Urothelium cell line (cell line): ENCODE measurements around the gene KLF11.

ENCODE experiments used
- DNase-seq: peaks from one replicate; pipeline ENCODE4 v3.0.0; 2011; ENCODE audit warnings: low spot score, mixed read lengths
- FAIRE-seq: peaks from 2 replicates; lab custom pipeline; 2011; peaks lifted over from hg19 to GRCh38; lab: Jason Lieb, UNC

Gene KLF11

DNA sequence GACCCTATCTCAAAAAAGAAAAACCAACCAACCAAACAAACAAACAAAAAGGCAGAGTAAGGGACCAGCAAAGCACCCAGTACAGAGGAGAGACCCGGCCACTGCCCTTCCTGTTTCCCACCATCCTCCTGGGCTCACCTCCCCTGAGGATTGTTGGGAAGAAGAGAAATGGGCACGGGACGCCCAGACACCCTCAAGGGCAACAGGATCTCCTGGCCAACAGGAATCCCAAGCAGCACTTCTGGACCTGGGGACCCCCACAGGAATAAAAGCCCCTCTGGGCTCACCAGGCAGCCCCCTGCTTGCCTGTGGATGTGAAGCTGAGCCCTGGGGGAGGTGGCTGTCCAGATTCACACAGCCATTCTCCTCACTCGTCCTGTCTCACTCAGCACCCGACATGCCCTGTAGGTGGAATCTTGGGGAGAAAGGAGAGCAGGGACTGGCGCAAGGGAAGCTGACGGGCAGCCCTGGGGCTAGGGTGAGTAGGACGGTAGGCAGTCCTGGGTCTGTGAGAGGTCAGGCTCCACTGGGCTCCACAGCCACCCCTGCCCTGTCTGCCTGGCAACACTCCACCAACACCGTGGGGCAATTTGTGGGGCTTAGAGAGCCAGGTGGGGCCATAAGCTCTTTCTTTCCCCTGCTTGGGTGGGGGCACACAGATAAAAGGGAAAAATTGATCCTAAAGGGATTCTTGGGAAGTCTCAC, 18.0 kb downstream of the KLF11 start:
- peak; percentile 59 for FAIRE-seq

DNA sequence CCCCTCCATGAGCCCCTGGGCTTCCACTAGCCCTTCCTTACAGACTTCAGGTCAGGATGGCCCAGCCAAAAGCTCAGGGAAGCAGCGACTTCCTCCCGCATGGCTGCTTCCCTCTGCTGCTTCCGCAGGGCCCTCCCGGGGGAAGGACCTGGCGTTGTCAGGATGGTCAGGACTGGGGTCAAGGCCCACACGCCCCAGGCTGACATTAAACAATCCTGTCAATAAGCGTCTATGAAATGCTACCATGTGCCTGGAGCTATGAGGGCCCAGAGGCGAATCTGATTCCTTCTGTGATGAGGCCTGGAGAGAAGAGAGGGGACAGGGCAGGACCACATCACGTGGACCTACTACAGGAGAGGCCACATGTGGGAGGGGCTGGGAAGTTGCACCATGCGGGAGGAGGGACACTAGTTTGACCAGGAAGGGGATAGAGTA, 19.6 kb downstream of the KLF11 start:
- no peak for DNase-seq
- peak; percentile 5 for FAIRE-seq

More for the DNA sequence above, 18.0 kb downstream of the KLF11 start:
- DNase-seq: no peak

DNA sequence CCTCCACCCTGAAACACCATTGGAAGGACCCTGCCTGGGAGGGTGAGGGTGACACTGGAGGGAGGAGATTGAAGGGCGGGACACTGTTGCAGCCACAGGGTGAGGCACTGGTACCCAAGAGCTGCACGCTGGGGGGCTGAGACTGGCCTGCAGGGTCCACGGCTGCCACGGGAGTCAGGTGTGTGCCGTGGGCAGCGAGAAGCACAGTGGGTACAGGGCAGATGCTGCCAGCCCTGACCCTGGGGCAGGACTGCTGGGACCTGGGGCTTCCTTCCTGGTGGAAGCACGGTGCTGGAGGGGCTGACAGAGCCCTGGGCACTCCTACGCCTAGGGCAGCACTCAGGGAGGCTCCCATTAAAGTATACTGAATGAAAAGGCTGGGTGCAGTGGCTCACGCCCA, 20.2 kb downstream of the KLF11 start:
- FAIRE-seq (no peak), DNase-seq (no peak)

DNA sequence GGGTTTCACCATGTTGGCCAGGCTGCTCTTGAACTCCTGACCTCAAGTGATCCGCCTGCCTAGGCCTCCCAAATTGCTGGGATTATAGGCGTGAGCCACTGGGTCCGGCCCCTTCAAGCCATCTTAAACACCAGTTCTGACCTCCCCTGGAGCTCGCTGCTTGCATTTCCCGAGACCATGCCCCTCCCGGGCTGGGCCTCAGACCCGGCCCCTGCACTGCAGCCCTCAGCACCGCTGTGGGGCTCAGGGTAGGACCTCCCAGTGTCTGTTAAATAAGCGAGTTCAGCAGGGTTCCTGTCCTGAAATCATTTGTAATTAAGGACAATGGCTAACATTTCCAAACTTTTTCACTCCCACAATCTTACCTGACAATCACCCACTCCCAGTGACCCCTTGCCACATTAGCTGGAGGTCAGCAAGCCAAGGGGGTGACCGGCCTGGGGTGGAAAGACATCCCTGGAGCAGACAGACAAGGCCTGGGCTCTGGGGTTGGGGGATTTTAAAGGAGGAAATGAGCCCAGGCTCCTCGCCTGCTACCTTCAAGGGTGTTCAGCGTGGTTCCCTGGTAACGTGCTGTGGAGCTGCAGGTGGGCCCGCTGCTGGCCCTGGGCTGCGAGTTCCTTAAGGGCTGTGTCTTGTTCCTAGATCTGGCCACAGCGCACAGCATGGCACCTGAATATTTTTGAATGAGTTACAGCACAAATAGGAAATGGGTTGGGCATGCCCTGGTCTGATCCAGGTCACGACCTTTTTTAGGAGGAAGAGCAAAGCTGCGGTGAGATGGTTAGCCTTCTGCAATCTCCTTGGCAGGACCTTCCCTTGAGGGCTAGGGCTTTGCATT, 21.8 kb downstream of the KLF11 start:
- FAIRE-seq: no peak
- DNase-seq: no peak

DNA sequence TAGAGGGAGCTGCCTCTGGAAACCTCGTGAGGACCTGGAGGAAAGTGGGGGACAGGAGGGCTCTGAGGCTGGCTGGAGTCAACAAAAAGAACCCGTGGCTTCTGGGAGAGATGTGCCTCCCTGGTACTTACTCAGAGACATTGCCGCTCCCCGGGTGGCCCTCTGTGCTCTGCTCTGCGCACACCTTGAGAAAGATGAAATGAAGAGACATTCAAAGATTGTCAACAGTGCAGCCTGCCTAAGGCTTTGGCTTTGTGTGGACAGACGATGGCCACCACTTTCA, 22.4 kb downstream of the KLF11 start:
- DNase-seq (no peak), FAIRE-seq (no peak)

DNA sequence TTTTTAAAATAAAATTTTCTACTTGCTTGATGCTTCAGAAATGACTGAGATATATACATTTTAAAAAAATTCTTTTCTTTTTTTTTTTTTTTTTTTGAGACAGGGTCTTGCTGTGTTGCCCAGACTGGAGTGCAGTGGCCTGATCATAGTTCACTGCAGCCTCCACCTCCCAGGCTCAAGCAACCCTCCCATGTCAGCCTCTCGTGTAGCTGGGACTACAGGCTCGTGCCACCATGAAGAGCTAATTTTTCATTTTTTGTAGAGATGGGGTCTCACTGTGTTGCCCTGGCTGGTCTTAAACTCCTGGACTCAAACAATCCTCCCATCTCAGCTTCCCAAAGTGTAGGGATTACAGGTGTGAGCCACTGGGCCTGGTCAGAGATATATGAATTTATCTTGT, 24.0 kb downstream of the KLF11 start:
- DNase-seq (no peak), FAIRE-seq (no peak)

DNA sequence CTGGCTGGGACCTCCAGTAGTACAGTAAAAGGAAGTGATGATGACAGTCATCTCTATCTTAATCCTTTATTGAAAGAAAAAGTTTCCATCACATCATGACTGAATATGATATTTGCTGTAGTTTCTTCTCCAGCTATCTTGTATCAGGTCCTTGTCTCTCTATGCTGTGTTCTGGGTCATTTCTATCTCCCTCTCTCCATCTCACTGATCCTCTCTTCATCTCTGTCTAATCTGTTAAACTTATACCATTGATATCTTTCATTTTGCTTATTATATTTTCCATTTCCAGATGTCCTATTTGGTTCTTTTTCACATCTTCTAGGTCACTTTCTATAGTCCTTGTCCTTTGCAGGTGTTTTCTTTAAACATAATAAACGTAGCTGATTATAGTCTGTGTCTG, 24.5 kb downstream of the KLF11 start:
- no peak for DNase-seq

DNA sequence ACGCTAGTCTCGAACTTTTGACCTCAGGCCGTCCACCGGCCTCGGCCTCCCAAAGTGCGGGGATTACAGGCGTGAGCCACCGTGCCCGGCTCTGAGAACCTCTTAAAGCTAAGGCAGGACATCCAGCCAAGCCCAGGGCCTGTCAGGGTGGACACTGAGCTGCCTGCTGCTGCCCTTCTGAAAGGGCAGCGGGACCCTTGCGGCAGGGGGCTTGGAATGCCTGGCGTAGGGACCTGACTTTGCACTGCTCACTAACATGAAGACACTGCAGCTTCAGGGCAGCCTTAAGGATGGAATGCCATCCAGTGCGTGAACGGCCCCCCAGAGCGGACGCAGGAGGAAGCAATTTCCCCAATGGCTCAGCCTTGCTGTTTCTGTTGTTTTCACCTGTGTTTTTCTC, 27.8 kb downstream of the KLF11 start:
- FAIRE-seq (no peak), DNase-seq (no peak)

More for the DNA sequence above, 24.5 kb downstream of the KLF11 start:
- no peak for FAIRE-seq

DNA sequence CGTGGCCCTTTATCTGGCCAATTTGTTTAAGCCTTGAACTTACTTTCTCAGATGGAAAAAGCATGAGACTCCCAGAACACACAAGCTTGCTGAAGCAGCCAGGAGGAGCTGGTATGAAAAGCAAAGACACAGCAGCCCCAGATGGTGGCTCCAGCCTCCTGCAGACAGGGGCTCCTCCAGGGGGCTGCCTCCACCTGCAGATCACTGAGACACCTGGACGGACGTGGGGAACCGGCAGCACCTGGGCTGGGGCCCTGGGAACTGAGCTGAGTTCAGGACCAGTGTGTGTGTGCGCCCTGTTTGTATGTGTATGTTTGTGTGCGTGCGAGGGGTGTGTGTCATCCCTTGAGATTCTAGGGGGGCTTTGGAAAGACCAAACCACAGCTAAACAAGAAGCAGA, 28.2 kb downstream of the KLF11 start:
- DNase-seq (no peak), FAIRE-seq (peak; percentile 40)

DNA sequence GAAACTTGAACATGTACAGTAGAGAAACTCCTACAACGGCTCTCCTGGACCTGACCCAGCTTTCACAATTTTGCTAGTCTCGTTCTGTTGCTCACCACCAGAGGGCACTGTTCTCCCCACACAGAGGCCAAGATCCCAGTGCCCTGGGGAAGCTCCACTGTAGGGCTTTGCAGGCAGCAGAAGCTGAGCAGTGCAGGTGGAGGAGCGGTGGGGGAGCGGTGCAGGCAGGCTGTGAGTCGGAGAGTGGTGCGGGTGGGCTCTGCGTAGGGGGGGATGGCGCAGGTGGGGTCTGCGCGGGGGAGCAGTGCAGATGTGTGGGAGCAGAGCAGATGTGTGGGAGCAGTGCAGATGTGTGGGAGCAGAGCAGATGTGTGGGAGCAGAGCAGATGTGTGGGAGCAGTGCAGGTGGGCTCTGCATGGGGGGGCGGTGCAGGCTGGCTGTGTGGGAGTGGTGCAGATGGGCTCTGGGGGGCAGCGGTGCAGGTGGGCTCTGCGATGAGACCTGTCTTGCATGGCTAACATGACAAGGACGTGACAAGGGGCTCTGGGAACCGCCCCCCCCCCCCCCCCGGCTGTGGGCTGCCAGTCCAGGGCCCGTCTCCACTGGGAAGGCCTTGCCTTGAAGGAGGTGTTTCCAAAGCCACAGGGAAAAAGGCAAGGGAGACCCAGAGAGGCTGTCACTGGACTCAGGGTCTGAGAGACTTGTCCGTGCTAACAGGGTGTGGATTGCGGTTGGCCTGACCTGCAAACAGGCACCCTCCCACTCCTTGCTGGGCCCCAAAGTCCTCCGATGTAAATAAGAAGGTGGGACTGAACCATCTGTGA, 29.5 kb downstream of the KLF11 start:
- DNase-seq: peak; percentile 93
- FAIRE-seq: peak; percentile 92

DNA sequence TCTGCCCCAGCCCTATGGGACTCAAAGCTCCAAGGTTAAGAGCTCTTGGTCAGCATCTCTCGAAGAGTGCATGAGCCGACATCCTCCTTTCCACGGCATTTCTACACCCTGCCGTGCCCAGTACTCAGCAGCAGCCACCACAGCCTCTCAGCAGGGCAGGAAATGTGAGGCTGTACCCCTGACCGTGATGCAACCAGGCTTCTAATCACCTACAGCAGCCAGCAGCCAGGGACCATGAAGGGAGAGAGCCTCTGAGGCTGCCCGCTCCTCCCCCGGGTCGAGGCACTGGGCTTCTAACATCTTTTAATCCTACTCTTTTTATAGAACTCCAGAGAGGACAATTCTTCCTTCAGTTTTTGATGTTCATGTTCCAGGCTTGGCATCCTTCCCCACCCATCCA, 30.4 kb downstream of the KLF11 start:
- no peak for FAIRE-seq
- DNase-seq: no peak

DNA sequence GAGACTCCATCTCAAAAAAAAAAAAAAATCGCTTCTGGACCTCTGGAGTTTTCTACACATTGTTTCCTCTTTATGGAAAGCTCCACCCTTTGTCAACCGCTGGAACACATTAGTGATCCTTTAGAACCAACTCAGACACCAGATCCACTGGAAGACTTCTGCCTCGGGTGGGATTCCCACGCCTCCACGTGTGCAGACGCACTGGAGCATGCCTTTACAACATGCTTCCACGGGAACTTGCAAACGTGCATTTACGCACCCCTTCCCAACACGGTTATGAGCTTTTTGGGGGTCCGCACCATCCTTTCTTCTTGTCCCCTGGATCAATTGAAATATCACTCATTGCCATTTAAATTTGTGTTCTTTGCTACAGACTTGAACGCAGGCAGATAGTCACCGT, 31.8 kb downstream of the KLF11 start:
- no peak for FAIRE-seq
- no peak for DNase-seq

DNA sequence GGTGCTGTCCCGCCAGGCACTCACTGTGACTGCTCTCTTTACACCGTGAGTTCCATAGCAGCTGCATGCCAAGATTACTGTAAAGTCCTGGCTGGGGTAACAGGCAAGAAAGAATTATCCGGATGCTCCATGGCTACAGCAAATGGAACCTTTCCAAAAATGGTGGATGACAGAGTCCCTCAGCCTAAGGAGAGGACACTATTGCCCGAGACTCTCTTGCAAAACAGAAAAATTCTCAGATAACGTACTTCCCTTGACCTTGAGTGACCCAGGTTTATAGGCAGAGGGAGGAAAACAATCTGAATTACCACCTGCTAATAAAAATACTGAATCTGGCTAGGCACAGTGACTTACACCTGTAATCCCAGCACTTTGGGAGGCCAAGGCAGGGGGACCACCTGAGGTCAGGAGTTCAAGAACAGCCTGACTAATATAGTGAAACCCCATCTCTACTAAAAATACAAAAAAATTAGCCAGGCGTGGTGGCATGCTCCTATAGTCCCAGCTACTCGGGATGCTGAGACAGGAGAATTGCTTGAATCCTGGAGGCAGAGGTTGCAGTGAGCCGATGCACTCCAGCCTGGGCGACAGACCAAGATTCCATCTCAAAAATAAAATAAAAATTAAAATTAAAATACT, 32.3 kb downstream of the KLF11 start:
- no peak for DNase-seq
- FAIRE-seq: no peak

DNA sequence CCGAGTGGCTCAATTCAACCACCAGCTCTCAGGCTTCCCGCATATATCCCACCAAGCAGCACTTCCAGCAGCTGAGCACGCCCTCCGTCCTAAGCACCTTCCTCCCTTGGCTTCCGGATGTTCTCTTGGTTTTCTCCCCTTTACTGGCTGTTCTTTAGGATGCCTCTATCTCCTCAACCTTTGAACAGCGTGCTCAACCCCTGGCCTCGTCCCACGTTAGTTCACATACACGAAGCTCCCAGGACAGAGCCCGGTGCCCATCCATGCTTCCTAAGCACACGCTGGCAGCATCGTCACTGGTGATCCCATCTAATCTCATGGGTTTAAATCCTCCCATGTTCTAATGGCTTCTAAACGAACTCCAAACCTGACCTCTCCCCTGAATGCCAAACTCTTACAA, 33.2 kb downstream of the KLF11 start:
- DNase-seq (no peak), FAIRE-seq (no peak)

DNA sequence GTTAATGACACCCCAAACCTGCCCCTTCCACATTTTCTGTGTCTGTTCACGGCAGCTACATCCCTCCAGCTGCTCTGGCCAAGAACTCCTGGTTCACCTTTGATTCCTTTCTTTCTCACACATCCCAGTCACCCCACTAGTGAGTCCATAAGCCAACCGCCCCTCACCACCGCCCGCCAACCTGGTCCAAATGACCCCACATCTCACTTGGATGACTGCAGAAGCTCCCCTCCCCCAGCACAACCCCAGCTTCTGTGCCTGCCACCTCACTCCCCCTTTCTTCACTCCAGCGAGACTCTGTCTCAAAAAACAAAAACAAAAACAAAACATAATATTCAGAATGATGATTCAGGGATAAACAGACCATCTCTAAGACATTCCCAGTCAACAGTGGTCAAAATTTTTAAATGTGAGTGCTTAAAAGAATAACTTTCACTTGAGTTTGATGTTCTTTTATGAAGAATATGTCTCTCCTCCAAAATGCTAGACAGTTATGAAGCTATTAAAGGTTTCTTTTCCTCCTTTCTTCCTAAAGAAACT, 33.7 kb downstream of the KLF11 start:
- FAIRE-seq: no peak
- no peak for DNase-seq

DNA sequence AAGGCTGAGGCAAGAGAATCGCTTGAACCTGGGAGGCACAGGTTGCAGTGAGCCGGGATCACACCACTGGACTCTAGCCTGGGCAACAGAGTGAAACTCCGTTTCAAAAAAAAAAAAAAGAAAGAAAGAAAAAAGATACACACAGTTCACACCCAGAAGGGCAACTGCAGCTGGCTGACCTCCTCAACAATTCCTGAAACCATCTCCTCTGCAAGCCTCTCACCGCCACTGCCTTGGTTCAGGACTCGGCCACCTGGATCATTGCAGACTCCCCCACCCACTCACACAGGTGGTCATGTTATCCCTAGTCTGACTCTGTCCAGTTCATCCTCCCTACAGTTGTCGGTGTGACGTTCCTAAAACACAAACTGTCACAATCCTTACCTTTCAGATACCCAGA, 34.7 kb downstream of the KLF11 start:
- DNase-seq: no peak
- peak; percentile 91 for FAIRE-seq

DNA sequence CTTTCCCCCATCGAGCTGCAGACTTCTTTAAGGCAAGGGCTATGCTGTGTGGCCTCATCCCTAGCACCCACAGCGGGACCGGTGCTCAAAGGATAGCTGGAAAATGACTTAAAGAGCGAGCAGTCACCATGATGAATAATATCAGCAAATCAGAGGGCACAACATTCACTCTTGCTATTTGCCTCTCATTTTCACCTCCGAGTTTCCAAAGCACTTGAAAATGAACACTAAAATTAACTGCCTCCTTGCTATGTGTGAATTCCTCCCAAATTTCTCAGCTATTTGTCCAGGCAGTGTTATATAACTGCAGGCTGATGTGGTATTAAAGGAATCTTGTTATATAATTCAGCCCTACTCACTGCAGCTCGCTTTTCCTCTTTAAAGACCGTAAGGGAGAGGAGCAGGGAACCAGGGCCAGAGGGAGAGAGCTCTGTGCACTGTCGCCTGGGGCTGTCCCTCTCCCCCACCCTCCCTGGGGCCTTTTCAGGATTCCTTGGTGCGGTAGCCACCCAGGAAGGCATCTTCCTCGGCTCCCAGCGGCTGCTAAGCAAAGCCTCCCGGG, 35.4 kb downstream of the KLF11 start:
- DNase-seq (peak; percentile 63), FAIRE-seq (no peak)

DNA sequence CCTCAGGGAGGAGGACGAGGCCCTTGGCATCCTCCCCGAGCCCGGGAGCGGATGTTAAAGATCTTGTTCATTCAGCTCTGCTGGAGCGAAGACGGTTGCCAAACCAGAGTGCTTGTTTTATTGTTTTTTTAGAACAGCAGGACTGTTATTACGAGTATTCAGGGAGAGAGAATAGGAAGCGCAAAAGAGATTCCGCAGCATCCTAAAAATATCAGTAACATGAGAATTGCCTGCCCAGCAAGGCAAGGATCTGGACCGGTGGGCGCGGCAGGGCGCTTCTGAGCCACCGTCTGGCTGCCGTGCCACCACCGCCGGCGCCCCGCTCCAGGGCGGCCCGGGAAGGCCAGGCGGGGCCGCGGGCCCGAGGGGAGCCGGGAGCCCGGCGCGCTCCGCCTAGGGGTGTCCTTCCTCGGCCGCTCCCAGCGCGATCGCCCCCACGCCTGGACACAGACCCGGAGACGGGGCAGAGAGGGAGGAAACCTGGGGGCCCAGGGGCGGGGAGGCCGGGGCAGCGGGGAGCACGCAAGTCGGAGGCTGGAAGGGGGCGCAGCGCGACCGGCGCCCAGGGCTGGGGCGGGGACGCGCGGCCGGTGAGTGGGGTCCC, 36.0 kb downstream of the KLF11 start:
- DNase-seq (peak; percentile 80), FAIRE-seq (peak; percentile 55)

DNA sequence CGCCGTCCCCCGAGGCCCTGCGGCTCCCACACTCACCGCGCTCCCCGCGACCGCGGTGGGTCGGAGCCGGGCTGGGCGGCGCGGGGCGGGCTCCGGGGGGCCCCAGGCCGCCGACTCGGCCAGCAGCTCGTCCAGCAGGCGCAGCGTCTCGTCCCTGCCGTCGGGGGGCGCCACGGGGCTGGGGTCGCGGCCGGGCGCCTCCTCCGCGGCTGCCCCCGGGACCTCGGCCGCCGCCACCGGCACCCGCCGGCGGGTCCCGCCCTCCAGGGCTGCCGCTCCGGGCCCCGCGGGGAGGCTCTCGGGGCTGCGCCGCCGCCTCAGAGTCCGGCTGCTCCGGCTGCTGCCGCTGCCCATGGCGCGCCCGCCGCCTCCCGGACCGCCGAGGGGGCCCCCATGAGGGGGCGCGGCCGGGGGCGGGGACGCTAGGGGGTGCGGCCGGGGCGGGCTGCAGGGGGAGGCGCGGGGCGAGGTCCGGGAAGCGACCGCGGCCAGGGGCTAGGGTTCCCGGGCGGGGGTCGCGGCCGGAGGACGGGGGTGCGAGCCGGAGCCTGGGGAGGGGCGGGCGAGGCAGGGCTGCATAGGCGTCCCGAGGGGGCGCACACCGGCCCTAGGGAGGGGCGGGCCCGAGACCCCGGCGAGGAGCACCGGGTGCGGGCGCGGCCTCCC, 36.7 kb downstream of the KLF11 start, which contains the start of gene CYS1:
Gene CYS1, minus strand, starts transcription at position 542 of the 666 bp plus-strand sequence. Its CDS starts 188 bp downstream, at position 354.
- FAIRE-seq: no peak
- peak; percentile 94 for DNase-seq
